H1 (cell line): Measurements from ENCODE around the gene LGI4. TPM values are rescaled to one million over a fixed set of nuclear protein-coding genes. Genes with fewer than 3 reads are reported as not detected.
A peak's percentile ranks its signal among the peaks of the same experiment; 100 is the strongest.

Experiments used
- CTCF ChIA-PET: fragments of 300-600 bp; sonication (Branson Sonifier 250); formaldehyde crosslinking; loops from one replicate; lab custom pipeline; 2021; ENCODE audit not compliant: partially characterized antibody; lab: Charles Lee
- POLR2A ChIA-PET: fragments of 300-600 bp; sonication (Branson Sonifier 250); formaldehyde crosslinking; loops from one replicate; lab custom pipeline; 2021; ENCODE audit warnings: inconsistent platforms; ENCODE audit not compliant: partially characterized antibody; lab: Charles Lee
- DNase-seq, 2 experiments: peaks; one replicate each; pipeline versions ENCODE4 v3.0.0 to v3.0.0-alpha.2; 2010 to 2022; ENCODE audit warnings: low spot score in 2 of 2, low read depth in 1 of 2, mixed read lengths in 1 of 2
- FAIRE-seq: peaks from 2 replicates; lab custom pipeline; 2011; peaks lifted over from hg19 to GRCh38; lab: Jason Lieb, UNC
- H2AFZ ChIP-seq: 2 replicates; pipeline ENCODE4 v1.8.1; 2012; ENCODE audit warnings: low read length, inconsistent platforms
- H2AK5ac ChIP-seq: 2 replicates; pipeline ENCODE4 v1.6.1; 2013; ENCODE audit warnings: low read depth, low read length
- H2BK120ac ChIP-seq: replicated peaks from 2 replicates; pipeline ENCODE3; 2013; ENCODE audit warnings: low read depth, low read length, inconsistent platforms
- H2BK12ac ChIP-seq: 2 replicates; pipeline ENCODE4 v1.6.1; 2013; ENCODE audit warnings: low read depth, low read length
- H2BK15ac ChIP-seq: 2 replicates; pipeline ENCODE4 v1.6.1; 2013; ENCODE audit warnings: low read length
- H2BK20ac ChIP-seq: 2 replicates; pipeline ENCODE4 v1.6.1; 2013; ENCODE audit warnings: low read length
- H2BK5ac ChIP-seq: 2 replicates; pipeline ENCODE4 v1.6.1; 2013; ENCODE audit warnings: low read depth, low read length
- H3K14ac ChIP-seq: 2 replicates; pipeline ENCODE4 v1.6.1; 2013; ENCODE audit warnings: inconsistent platforms; ENCODE audit not compliant: insufficient read length
- H3K18ac ChIP-seq: 2 replicates; pipeline ENCODE4 v1.6.1; 2013; ENCODE audit warnings: low read length; ENCODE audit errors: extremely low read depth
- H3K23ac ChIP-seq: 2 replicates; pipeline ENCODE4 v1.6.1; 2013; ENCODE audit warnings: inconsistent platforms; ENCODE audit not compliant: insufficient read length
- H3K23me2 ChIP-seq: 2 replicates; pipeline ENCODE4 v1.6.1; 2013; ENCODE audit warnings: low read depth, low read length
- H3K27ac ChIP-seq: 2 replicates; pipeline ENCODE4 v1.6.1; 2011; ENCODE audit warnings: low read depth, low read length, inconsistent platforms
- H3K27me3 ChIP-seq, 4 experiments: replicated peaks in 1 of 4; 1 replicate in 1 of 4; 2 replicates in 3 of 4; pipeline versions ENCODE4 v1.6.1 to v1.8.1; 2011 to 2013; ENCODE audit warnings: low read length in 3 of 4, mild to moderate bottlenecking in 3 of 4, inconsistent platforms in 2 of 4, mixed read lengths in 2 of 4, moderate library complexity in 1 of 4; ENCODE audit not compliant: control insufficient read depth in 3 of 4, insufficient read depth in 3 of 4; ENCODE audit errors: extremely low read depth in 1 of 4
- H3K36me3 ChIP-seq, 4 experiments: 2 replicates each; pipeline versions ENCODE4 v1.6.1 to v1.8.1; 2011 to 2013; ENCODE audit warnings: mild to moderate bottlenecking in 4 of 4, low read length in 3 of 4, moderate library complexity in 2 of 4, control low read depth in 1 of 4, inconsistent platforms in 1 of 4; ENCODE audit not compliant: insufficient read depth in 4 of 4, control insufficient read depth in 2 of 4
- H3K4ac ChIP-seq: replicated peaks from 2 replicates; pipeline ENCODE3; 2013; ENCODE audit warnings: low read length, low read depth, mixed read lengths, inconsistent platforms; ENCODE audit not compliant: insufficient read length
- H3K4me1 ChIP-seq, 4 experiments: replicated peaks in 1 of 4; 1 replicate in 1 of 4; 2 replicates in 3 of 4; pipeline versions ENCODE4 v1.6.1 to v1.8.1; 2011 to 2013; ENCODE audit warnings: low read length in 3 of 4, inconsistent platforms in 2 of 4, mixed read lengths in 1 of 4; ENCODE audit not compliant: insufficient read depth in 4 of 4, control insufficient read depth in 3 of 4
- H3K4me2 ChIP-seq, 2 experiments: 2 replicates each; pipeline versions ENCODE4 v1.6.1 to v1.8.1; 2011 to 2013; ENCODE audit warnings: low read depth in 2 of 2, low read length in 2 of 2, control low read depth in 1 of 2, inconsistent platforms in 1 of 2, mild to moderate bottlenecking in 1 of 2; ENCODE audit not compliant: insufficient read depth in 1 of 2
- H3K4me3 ChIP-seq, 4 experiments: fragments of 200-600, 300-600 bp in 1 of 4; sonication (generic), shearing (Covaris generic), sonication (Bioruptor Twin) in 1 of 4; 2 replicates each; pipeline versions ENCODE4 v1.5.1 to v1.8.1; 2011 to 2016; ENCODE audit warnings: low read length in 4 of 4, low read depth in 3 of 4, control low read depth in 2 of 4, inconsistent platforms in 2 of 4, mild to moderate bottlenecking in 2 of 4, mixed read lengths in 1 of 4, moderate library complexity in 1 of 4; ENCODE audit not compliant: insufficient read depth in 2 of 4; ENCODE audit errors: extremely low read depth in 1 of 4
- H3K56ac ChIP-seq: replicated peaks from 2 replicates; pipeline ENCODE3; 2013; ENCODE audit warnings: low read depth, mild to moderate bottlenecking, mixed read lengths, low read length, inconsistent platforms; ENCODE audit not compliant: insufficient read length
- H3K79me1 ChIP-seq: 2 replicates; pipeline ENCODE4 v1.6.1; 2013; ENCODE audit warnings: low read depth, low read length, control low read depth
- H3K79me2 ChIP-seq, 2 experiments: 2 replicates each; pipeline versions ENCODE4 v1.6.1 to v1.8.1; 2012 to 2013; ENCODE audit warnings: low read length in 2 of 2, mild to moderate bottlenecking in 2 of 2, inconsistent platforms in 1 of 2; ENCODE audit not compliant: insufficient read depth in 2 of 2, control insufficient read depth in 1 of 2
- H3K9ac ChIP-seq, 4 experiments: replicated peaks in 1 of 4; 1 replicate in 1 of 4; 2 replicates in 3 of 4; pipeline versions ENCODE4 v1.6.1 to v1.8.1; 2011 to 2013; ENCODE audit warnings: low read depth in 3 of 4, low read length in 3 of 4, control low read depth in 2 of 4, mild to moderate bottlenecking in 2 of 4, moderate library complexity in 2 of 4, inconsistent platforms in 1 of 4; ENCODE audit errors: extremely low read depth in 1 of 4
- H3K9me3 ChIP-seq, 2 experiments: 2 replicates each; pipeline versions ENCODE4 v1.6.1 to v1.8.1; 2012 to 2013; ENCODE audit warnings: mild to moderate bottlenecking in 2 of 2, moderate library complexity in 2 of 2, control low read depth in 1 of 2, inconsistent platforms in 1 of 2, low read depth in 1 of 2, low read length in 1 of 2, mixed read lengths in 1 of 2; ENCODE audit not compliant: insufficient read depth in 2 of 2
- H4K20me1 ChIP-seq, 2 experiments: replicated peaks in 1 of 2; 2 replicates each; pipeline versions ENCODE3 to v1.8.1; 2011 to 2013; ENCODE audit warnings: inconsistent platforms in 2 of 2, low read length in 2 of 2, mild to moderate bottlenecking in 1 of 2; ENCODE audit not compliant: insufficient read depth in 2 of 2, control insufficient read depth in 1 of 2
- H4K5ac ChIP-seq: 2 replicates; pipeline ENCODE4 v1.6.1; 2013; ENCODE audit warnings: low read length, low read depth, mixed read lengths, inconsistent platforms; ENCODE audit not compliant: insufficient read length
- H4K8ac ChIP-seq: 2 replicates; pipeline ENCODE4 v1.8.0; 2013; ENCODE audit warnings: mild to moderate bottlenecking, moderate library complexity, low read length, inconsistent platforms; ENCODE audit not compliant: insufficient read depth; ENCODE audit errors: extremely low read depth
- H4K91ac ChIP-seq: replicated peaks from 2 replicates; pipeline ENCODE3; 2013; ENCODE audit warnings: low read length, mixed read lengths, inconsistent platforms; ENCODE audit not compliant: insufficient read length
- EGR1 ChIP-seq: IDR thresholded peaks from 2 replicates; pipeline ENCODE4 v1.6.1; 2011; ENCODE audit warnings: low read depth, low read length, borderline replicate concordance
- NANOG ChIP-seq: IDR thresholded peaks from 2 replicates; pipeline ENCODE4 v1.6.1; 2011; ENCODE audit warnings: low read length, low read depth, mild to moderate bottlenecking, inconsistent platforms; ENCODE audit not compliant: insufficient read depth, poor library complexity, severe bottlenecking
- POLR2AphosphoS5 ChIP-seq: IDR thresholded peaks from 2 replicates; pipeline ENCODE4 v1.6.1; 2011; ENCODE audit warnings: low read depth, low read length
- TAF7 ChIP-seq: optimal IDR thresholded peaks from 2 replicates; pipeline ENCODE3; 2011; ENCODE audit warnings: low read depth, mild to moderate bottlenecking, inconsistent platforms, low read length, moderate library complexity, borderline replicate concordance
- WGBS, 2 experiments: shearing (Covaris generic) in 1 of 2; methylation state at CpG; one replicate each; pipeline versions ENCODE4 v1.1.6 to v1.1.7; 2013 to 2015; ENCODE audit warnings: low lambda C conversion rate in 2 of 2, mixed read lengths in 2 of 2, inconsistent platforms in 1 of 2, low coverage in 1 of 2, missing lambda C conversion rate in 1 of 2; ENCODE audit not compliant: insufficient replicate concordance in 2 of 2, insufficient coverage in 1 of 2, insufficient read length in 1 of 2; ENCODE audit errors: extremely low coverage in 1 of 2, missing lambda C conversion rate in 1 of 2; 5-methylcytosine and 5-hydroxymethylcytosine counted together
- polyA plus RNA-seq, 7 experiments: library from polyadenylated mRNA; depleted of rRNA in 3 of 7; stranded (reverse) in 5 of 7; unstranded in 2 of 7; fragments of >200 nt in 5 of 7; fragments of 200-250 nt in 2 of 7; gene quantifications; 1 replicate in 5 of 7; 2 replicates in 1 of 7; 4 replicates in 1 of 7; pipeline versions ENCODE4 v1.2.1 to v1.2.3, GENCODE V29; 2011 to 2013; ENCODE audit warnings: missing spikeins in 2 of 7, mixed read lengths in 2 of 7
- total RNA-seq: library from RNA; stranded (reverse); fragmentation: NEBNext Ultra II Directional; extraction: Animal tissue kit (Norgen Biotek cat#: 25700); gene quantifications from 2 replicates; pipeline ENCODE4 v1.2.1, GENCODE V29; 2021

Gene LGI4
- total and polyA plus RNA-seq, 2 of the 8 experiments (the other 6 are each of a cell fraction or from before 2014, with no cell fraction given): 2.0 to 8.2 TPM

DNA sequence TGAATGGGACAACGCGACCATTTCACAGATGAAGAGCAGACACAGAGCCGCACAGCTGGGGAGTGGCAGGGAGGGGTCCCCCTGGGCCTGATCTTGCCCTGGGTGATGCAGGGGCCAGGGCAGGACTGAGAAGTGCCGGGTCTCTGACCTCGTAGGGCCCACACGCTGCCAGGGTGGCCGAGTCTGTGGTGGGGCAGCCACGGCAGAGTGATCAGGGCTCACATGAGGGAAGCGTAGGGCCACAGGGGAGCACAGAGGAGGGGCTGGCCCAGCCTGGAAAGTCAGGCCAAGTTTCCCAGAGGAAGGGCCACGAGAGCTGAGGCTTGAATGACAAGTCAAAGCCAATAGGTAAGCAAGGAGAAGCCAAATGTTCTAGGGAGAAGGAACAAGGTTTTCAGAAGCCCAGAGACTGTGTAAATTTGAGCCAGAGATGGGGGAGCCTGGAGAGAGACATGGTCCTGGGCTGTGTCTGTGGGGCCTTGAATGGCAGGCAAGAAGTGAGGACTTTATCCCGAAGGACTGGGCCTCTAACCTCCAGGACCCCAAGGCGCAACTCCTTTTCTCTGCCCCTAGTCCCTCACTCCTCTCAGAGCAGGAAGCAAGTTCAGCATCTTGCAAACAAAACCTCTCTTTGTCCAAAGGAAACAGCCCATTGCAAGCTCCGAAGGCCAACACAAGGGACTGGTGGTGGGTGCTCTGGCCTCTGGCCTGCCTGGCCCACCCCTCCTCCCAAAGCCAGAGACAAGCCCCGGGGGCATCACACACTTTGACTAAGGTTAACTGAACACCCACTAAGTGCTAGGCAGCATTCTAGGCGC lies 51.0 kb downstream of the LGI4 start:
- Histone ChIP-seq H3K27ac (no peak overlapping the region), H2AFZ (no peak overlapping the region), H3K4me3 (no peak overlapping the region), H3K23me2 (no peaks in the 10 kb centered on the region), H3K14ac (no peak overlapping the region), H4K8ac (peak overlapping the region; percentile 71), H2AK5ac (no peak overlapping the region), H3K9ac (no peak overlapping the region), H3K9me3 (no peaks in the 10 kb centered on the region; a peak in 1 of 4 replicates), H3K27me3 (peaks cover 0 to 2% (median 0%) of the 10 kb centered on the region in 4 experiments; a peak in 1 of 7 replicates), H4K91ac (no peak overlapping the region), H2BK15ac (no peak overlapping the region), H3K4me1 (peaks cover 0 to 10% (median 1%) of the 10 kb centered on the region in 4 experiments; a peak in 3 of 7 replicates), H3K4me2 (no peak overlapping the region), H3K56ac (no peak overlapping the region), H4K20me1 (no peaks in the 10 kb centered on the region), H4K5ac (no peak overlapping the region), H3K79me2 (no peaks in the 10 kb centered on the region), H2BK120ac (no peak overlapping the region), H3K79me1 (no peaks in the 10 kb centered on the region), H3K18ac (peak overlapping the region; percentile 53; the same call in 1 of the 2 replicates), H3K23ac (no peak overlapping the region), H2BK20ac (peak overlapping the region; percentile 34; the same call in 1 of the 2 replicates), H2BK5ac (no peak overlapping the region), H3K4ac (no peak overlapping the region), H2BK12ac (peak overlapping the region; percentile 61; the same call in 1 of the 2 replicates), H3K36me3 (no peaks in the 10 kb centered on the region)
- ChIA-PET POLR2A (interaction anchor here (2.4 kb wide), 1 partner anchor 16 kb away, joined by 7 read pairs; no protein-coding TSS in a partner anchor), CTCF (interaction anchor here (1.4 to 4.5 kb wide), 2 partner anchors 28 to 187 kb away, joined by 5 to 28 read pairs; no protein-coding TSS in a partner anchor)
- FAIRE-seq: no peak
- 92% methylated on average over 15 of the region's 15 CpGs; no CpG with 5 or more reads in 1 of the 2 experiments for WGBS, 2 experiments
- no peak for DNase-seq
- TF ChIP-seq TAF7: no peak
- TF ChIP-seq EGR1: no peak
- TF ChIP-seq POLR2AphosphoS5: no peak
- no peak for TF ChIP-seq NANOG
